ENCODE data around the gene ZNF205. TPM values are rescaled to one million over a fixed set of nuclear protein-coding genes. Genes with fewer than 3 reads are reported as not detected.

The ZNF205 gene
- total RNA-seq, 2 donors from 2014 or later = 15.4 to 18.3 TPM

DNA sequence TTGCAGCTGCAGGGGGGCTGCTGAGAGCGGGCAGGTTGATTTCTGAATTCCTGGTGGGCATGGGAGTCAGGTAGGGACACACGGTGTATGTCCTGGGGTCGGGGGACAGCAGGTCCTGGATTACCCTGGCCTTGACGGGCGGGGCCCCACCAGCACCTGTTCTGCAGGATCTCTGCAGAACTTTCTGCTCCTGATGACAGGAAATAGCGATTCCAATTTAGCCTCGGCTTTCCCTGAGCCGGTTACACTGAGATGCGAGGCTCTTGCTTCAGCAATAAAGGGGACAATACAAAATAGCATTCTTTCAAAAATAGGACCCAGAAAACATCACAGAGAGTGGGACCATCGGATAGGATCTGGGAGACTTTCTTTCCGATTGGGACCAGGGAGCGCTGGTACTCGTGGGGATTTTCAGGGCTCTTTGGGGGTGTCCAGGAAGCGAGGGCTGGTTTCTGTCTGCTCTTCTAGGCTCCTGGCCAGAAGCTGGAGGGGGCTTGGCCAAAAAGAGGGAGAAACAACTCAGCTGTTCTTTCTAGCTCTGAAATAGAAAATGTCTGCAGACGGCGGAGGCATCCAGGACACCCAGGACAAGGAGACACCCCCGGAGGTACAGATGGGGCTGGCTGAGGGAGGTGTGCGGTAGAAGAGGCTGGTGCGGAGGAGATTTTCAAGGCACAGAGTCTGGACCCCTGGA, 642 bp downstream of the ZNF205 start:
- TF ChIP-seq, protein P1, sequence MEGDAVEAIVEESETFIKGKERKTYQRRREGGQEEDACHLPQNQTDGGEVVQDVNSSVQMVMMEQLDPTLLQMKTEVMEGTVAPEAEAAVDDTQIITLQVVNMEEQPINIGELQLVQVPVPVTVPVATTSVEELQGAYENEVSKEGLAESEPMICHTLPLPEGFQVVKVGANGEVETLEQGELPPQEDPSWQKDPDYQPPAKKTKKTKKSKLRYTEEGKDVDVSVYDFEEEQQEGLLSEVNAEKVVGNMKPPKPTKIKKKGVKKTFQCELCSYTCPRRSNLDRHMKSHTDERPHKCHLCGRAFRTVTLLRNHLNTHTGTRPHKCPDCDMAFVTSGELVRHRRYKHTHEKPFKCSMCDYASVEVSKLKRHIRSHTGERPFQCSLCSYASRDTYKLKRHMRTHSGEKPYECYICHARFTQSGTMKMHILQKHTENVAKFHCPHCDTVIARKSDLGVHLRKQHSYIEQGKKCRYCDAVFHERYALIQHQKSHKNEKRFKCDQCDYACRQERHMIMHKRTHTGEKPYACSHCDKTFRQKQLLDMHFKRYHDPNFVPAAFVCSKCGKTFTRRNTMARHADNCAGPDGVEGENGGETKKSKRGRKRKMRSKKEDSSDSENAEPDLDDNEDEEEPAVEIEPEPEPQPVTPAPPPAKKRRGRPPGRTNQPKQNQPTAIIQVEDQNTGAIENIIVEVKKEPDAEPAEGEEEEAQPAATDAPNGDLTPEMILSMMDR (conservative IDR thresholded peaks at IDR 0.05) = no peak
- Histone ChIP-seq H3K9ac (ENCODE audit: extremely low read depth, low read length, poor library complexity, severe bottlenecking) (peak overlapping the region; percentile 62), H3K4me1 (ENCODE audit: control insufficient read depth, insufficient read depth, low read length) (peaks cover 8% of the 10 kb centered on the region), H3K4me3 (ENCODE audit: low read length) (peak overlapping the region; percentile 95), H3K27ac (ENCODE audit: low read depth, low read length) (no peak overlapping the region), H3K9me3 (ENCODE audit: control insufficient read depth, low read length) (no peaks in the 10 kb centered on the region), H3K36me3 (ENCODE audit: control insufficient read depth, insufficient read depth, low read length) (peaks cover 17% of the 10 kb centered on the region), H3K27me3 (ENCODE audit: control insufficient read depth, insufficient read depth, low read length, poor library complexity, severe bottlenecking) (no peaks in the 10 kb centered on the region)
- DNase-seq = no peak
- Mint-ChIP-seq H3K4me3 (peak overlapping the region; percentile 82), H3K27me3 (ENCODE audit: insufficient read depth) (peaks cover 4% of the 10 kb centered on the region), H3K9me3 (no peaks in the 10 kb centered on the region), H3K4me1 (peaks cover 18% of the 10 kb centered on the region), H3K36me3 (ENCODE audit: low read depth) (peaks cover 22% of the 10 kb centered on the region), H3K27ac (peak overlapping the region; percentile 84)
- 44 to 52% methylated on average over 18 to 19 of the region's 19 CpGs for WGBS, 2 experiments (ENCODE audit: insufficient coverage in 1 of 2, insufficient read length in 1 of 2)

DNA sequence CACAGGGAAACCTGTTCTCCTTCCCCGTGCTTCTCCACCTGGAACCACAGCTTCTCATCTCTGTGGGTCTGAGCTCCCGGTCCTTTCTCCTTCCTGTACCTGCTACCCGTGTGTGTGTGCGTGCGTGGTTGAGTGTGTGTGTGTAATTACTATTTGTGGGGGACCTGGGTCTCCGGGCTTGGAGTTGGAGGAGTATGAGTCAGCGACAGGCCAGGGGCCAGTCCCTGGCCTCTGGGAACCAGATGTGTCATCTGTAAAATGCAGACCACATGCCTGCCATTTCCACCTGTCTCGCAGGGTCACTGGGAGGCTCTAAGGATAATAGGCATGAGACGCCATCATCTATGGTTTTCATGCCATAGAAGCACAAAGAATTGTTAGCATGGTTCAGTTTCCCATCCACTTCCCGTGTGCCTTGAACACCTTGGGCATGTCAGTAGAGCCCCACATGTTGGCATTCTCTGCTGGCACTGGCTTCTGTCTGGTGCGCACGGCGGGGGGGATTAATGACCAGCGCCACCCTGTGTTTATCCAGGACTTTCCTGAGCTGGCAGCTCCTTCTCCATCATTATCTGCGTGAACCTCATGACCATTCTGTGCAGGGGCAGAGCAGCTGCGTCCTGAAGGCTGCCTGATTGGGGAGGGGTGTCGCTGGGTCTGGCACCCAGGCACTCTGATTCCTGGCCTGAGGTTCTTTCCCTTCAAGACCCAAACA, 1.5 kb downstream of the ZNF205 start:
- H3K9me3 Mint-ChIP-seq = no peaks in the 10 kb centered on the region
- no peak for DNase-seq
- Histone ChIP-seq H3K27ac (ENCODE audit: low read depth, low read length) (no peak overlapping the region), H3K27me3 (ENCODE audit: control insufficient read depth, insufficient read depth, low read length, poor library complexity, severe bottlenecking) (no peaks in the 10 kb centered on the region), H3K4me1 (ENCODE audit: control insufficient read depth, insufficient read depth, low read length) (peaks cover 8% of the 10 kb centered on the region), H3K4me3 (ENCODE audit: low read length) (peak overlapping the region; percentile 95), H3K9me3 (ENCODE audit: control insufficient read depth, low read length) (no peaks in the 10 kb centered on the region), H3K9ac (ENCODE audit: extremely low read depth, low read length, poor library complexity, severe bottlenecking) (no peak overlapping the region), H3K36me3 (ENCODE audit: control insufficient read depth, insufficient read depth, low read length) (peaks cover 20% of the 10 kb centered on the region)
- 84 to 89% methylated on average over 9 to 17 of the region's 17 CpGs for WGBS, 2 experiments (ENCODE audit: insufficient coverage in 1 of 2, insufficient read length in 1 of 2)
- peaks cover 4% of the 10 kb centered on the region for H3K27me3 Mint-ChIP-seq (ENCODE audit: insufficient read depth)
- peaks cover 26% of the 10 kb centered on the region for H3K36me3 Mint-ChIP-seq (ENCODE audit: low read depth)
- H3K4me1 Mint-ChIP-seq = peaks cover 18% of the 10 kb centered on the region
- TF ChIP-seq, protein P1 (conservative IDR thresholded peaks at IDR 0.05) = no peak
- peak overlapping the region; percentile 82 for H3K4me3 Mint-ChIP-seq
- H3K27ac Mint-ChIP-seq = peak overlapping the region; percentile 61

DNA sequence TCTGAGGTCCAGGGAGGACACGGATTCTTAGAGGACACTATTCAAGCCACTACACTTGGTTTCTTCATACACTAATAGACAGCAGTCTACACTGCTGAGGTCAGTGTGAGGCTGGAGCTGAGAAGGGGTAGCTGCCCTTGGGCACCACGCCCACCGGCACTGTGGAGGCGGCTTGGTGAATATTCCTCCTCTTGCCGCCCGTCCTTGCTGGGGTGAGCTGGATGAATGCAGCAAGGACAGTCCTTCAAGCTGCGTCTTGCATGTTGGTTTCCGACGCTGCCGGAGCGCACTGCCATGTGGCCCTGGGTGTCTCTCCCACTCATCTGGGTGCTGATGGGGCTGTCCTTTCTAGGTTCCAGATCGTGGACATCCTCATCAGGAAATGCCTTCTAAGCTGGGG, 2.6 kb downstream of the ZNF205 start:
- 97 to 100% methylated on average over 3 to 12 of the region's 12 CpGs for WGBS, 2 experiments (ENCODE audit: insufficient coverage in 1 of 2, insufficient read length in 1 of 2)
- TF ChIP-seq, protein P1 (conservative IDR thresholded peaks at IDR 0.05) = no peak
- Mint-ChIP-seq H3K36me3 (ENCODE audit: low read depth) (peaks cover 32% of the 10 kb centered on the region), H3K27me3 (ENCODE audit: insufficient read depth) (peaks cover 2% of the 10 kb centered on the region), H3K4me3 (peak overlapping the region; percentile 82), H3K4me1 (peaks cover 18% of the 10 kb centered on the region), H3K27ac (no peak overlapping the region), H3K9me3 (no peaks in the 10 kb centered on the region)
- H3K27ac ChIP-seq (ENCODE audit: low read depth, low read length) = no peak overlapping the region
- no peaks in the 10 kb centered on the region for H3K9me3 ChIP-seq (ENCODE audit: control insufficient read depth, low read length)
- no peak overlapping the region for H3K9ac ChIP-seq (ENCODE audit: extremely low read depth, low read length, poor library complexity, severe bottlenecking)
- peaks cover 8% of the 10 kb centered on the region for H3K4me1 ChIP-seq (ENCODE audit: control insufficient read depth, insufficient read depth, low read length)
- no peaks in the 10 kb centered on the region for H3K27me3 ChIP-seq (ENCODE audit: control insufficient read depth, insufficient read depth, low read length, poor library complexity, severe bottlenecking)
- H3K36me3 ChIP-seq (ENCODE audit: control insufficient read depth, insufficient read depth, low read length) = peaks cover 20% of the 10 kb centered on the region
- no peak overlapping the region for H3K4me3 ChIP-seq (ENCODE audit: low read length)
- DNase-seq = peak; percentile 47

Data from endodermal cell (in vitro differentiated cells).